B cell (primary cell): ENCODE data around the gene CARD8.

Source experiments
- CTCF ChIP-seq: fragments of 200-600 bp; IDR thresholded peaks from one replicate; pipeline ENCODE4 v1.8.0; 2022; ENCODE audit warnings: antibody characterized with exemption, mild to moderate bottlenecking
- EZH2 ChIP-seq: IDR thresholded peaks from 2 replicates; pipeline ENCODE4 v1.6.1; 2012; ENCODE audit warnings: borderline replicate concordance, low read depth, mild to moderate bottlenecking, moderate library complexity, low read length; ENCODE audit not compliant: insufficient read depth, poor library complexity, severe bottlenecking

- TF ChIP-seq CTCF, result no peak
- TF ChIP-seq EZH2, result no peak
Observed at GRCh38 chr19:48158210-48158790, 97.4 kb downstream of the CARD8 start.
